Body of pancreas (tissue), 4 donors: ENCODE measurements around the gene TMEFF2.

Experiments
- CTCF ChIP-seq, 7 experiments: fragments of 450-650 bp in 4 of 7; fragments of 200-600 bp in 3 of 7; sonication (generic) in 3 of 7; IDR thresholded peaks; one replicate each; pipeline ENCODE4 v1.5.1; 2016 to 2019; ENCODE audit warnings: antibody characterized with exemption in 7 of 7
- POLR2A ChIP-seq, 3 donors: fragments of 450-650 bp; IDR thresholded peaks; one replicate each; pipeline ENCODE4 v1.6.1; 2016; ENCODE audit warnings: antibody characterized with exemption in 3 of 3, mild to moderate bottlenecking in 2 of 3

GRCh38 chr2:192145496-192145895, 49.2 kb downstream of the TMEFF2 start:
- TF ChIP-seq CTCF (IDR thresholded peaks at IDR 0.05) (no peak), POLR2A (IDR thresholded peaks at IDR 0.05) (no peak)
